NK-92 (cell line): Measurements from ENCODE around the gene FRMPD3.

Source experiments
- DNase-seq: peaks from one replicate; lab custom pipeline; 2025; ENCODE audit not compliant: unreplicated experiment; lab: John Stamatoyannopoulos, UW

FRMPD3 gene

DNA sequence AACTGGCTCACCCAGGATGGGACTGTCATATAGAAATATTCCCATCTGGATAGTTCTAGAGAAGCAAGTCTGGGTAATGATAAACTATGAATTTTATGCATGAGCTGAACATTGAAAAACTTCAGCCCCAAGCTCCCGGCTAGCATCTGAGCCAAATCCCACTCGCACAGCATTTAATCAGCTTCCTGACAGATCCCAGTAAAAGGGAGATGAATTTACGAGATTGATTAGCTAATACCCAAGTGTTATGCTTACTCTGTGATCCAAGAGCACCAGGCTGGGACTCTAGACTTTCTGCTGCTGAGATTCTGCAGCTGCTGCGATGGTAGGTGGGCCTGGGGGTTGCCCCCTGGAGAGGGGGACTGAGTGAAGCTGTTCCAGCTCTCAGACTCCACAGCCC lies 28.0 kb downstream of the FRMPD3 start:
- DNase-seq: no peak

DNA sequence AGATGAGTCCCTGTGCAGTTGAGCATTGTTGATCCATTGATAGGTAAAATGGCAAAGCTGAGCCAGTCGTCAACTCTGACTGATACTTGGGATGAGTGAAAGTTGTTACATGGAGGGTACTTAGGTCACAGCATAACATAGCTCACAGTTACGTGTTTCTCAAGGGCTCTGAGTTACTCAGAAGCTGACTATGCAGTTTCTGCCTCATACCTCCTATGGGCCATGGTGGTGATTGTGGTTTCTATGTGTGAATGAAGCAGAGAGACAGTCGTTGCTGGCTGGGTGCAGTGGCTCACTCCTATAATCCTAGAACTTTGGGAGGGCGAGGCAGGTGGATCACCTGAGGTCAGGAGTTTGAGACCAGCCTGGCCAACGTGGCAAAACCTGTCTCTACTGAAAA lies 30.8 kb downstream of the FRMPD3 start:
- DNase-seq: no peak

DNA sequence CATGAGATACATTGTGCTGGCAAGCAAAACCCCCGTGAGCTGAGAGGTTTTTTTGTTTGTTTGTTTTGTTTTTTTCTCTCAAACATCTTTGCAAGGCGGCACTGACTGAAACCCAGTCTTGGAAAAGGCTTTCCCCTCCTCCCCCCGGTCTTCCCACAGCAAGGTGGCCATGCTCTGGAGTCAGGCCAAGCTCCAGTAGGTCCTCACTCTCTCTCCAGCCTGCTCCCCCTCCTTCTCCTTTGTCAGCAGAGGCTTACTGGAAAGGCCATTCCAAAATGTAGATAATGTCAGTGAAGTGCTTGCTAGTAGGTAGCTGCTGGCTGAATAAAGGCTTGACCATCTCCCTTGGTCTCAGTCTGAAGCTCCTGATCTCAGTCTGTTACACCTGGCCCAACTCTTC lies 32.6 kb downstream of the FRMPD3 start:
- no peak for DNase-seq

DNA sequence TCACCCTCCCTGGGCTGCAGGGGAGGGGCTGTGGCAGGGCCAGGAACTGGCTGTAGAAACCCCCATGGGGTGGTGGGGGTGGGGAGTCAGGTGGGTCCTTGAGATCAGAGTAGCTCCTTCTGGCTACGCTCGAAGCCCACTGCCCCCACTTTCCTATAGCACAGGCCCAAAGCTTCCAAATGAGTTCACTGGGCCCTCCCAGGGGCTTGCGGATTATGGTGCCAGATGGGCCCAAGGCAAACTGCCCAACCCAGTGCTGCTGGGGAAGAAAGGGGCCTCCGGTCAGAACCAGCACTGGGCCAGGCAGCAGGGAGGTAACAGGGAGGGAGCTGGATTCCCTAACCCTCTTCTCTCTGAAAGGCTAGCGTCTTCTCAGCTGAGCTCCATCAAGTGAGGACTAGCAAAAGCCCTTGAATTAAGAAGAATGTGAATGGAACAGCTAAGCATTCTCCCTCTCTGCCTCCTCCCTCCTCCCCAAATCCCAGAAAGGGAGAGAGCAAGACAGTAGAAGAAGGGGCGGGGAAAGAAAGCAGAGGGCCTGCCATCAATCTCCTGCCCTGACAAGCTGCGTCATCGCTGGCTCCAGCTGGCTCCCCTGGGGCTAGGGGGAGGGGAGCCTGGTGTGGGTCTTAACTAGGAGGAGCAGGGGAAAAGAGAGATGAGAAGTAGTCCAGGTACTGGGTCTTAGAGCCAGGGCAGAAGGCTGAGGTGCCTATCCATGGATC lies 34.7 kb downstream of the FRMPD3 start:
- DNase-seq: no peak

DNA sequence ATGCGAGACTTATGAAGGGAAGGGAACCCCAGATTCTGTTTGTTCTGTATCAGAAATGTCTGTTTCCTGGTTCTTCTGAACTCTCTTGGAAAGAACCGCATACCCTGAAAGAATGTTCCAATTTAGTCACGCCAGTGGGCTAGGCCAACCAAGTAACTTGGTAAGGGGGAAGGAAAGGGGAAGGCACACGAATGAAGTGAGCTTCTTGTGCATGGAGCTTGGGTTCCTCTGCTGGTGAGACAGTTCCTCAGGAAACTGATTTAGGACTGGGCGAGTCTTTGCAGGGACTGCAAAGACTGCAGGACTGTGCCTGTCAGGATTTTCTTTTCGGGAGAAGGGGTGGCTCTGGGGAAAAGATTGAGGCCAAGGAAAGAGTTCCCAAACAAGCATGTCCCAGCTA lies 35.6 kb downstream of the FRMPD3 start:
- DNase-seq: no peak

DNA sequence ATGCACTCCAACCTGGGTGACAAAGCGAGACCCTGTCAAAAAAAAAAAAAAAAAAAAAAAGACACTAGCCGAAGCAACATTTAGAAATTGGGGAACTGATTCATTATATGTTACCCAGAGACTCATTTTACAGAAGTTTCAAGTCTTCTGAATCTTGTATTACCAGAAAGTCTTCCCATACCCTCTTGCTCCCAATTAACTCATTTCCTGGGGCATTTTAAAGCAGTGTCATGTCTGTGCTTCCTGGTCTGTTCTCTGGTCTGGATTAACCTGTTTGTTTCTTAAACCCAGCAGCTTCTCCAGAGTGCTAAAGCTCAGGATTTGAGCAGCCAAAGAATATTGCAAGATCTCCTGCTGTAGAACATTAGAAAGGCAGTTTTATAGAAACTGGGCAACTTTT lies 43.7 kb downstream of the FRMPD3 start:
- DNase-seq: no peak

DNA sequence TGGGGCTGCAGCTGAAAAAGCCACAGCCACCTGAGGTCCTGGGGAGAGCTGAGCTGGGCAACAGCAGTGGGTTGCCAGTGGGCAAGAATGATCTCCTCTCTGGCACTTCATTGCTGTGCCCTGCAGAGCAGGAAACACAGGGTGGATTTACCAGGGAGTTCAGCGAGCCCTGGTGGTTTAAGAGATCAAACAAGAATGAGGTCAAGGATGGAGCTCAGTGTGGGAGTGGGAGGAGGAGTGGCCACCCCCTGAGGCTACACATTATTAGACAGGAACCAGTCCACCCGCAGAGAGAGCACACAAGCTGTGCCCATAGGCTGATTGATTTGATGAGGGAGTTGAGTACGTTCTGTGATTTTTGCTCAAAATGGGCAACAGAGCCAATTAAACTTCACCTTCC lies 47.3 kb downstream of the FRMPD3 start:
- DNase-seq: no peak
